Activated CD8-positive, alpha-beta memory T cell treated with anti-CD3 and anti-CD28 coated beads, Interleukin-2, amount 10 ng/mL, durations not matched to agents 7 days and 5 days (primary cell): Measurements from ENCODE around the gene ME3. TPM values are rescaled to one million over a fixed set of nuclear protein-coding genes. Genes with fewer than 3 reads are reported as not detected.
"Not testable (repeated sequence)": the region's sequence is repeated elsewhere in the genome, so short reads cannot be mapped to it uniquely, and the experiment has no call there.

Experiments
- ATAC-seq: fragments of 150-1000 bp; cut with Tn5 transposase; one replicate; pipeline ENCODE4 v1.10.0; 2021; ENCODE audit warnings: moderate library complexity
- CTCF ChIA-PET: fragments of 350-600 bp; sonication (Branson Sonifier 250); formaldehyde crosslinking; loops from one replicate; lab custom pipeline; 2021; ENCODE audit warnings: antibody characterized with exemption; lab: Charles Lee
- DNase-seq: peaks from one replicate; pipeline ENCODE4 v3.0.0-alpha.2; 2020
- H3K27ac Mint-ChIP-seq: one replicate; pipeline ENCODE4 v1.8.0; 2021; ENCODE audit warnings: mild to moderate bottlenecking, mixed read lengths
- H3K27me3 Mint-ChIP-seq: one replicate; pipeline ENCODE4 v1.8.0; 2021; ENCODE audit warnings: mixed read lengths
- H3K36me3 Mint-ChIP-seq: one replicate; pipeline ENCODE4 v1.8.0; 2021; ENCODE audit warnings: mild to moderate bottlenecking, mixed read lengths
- H3K4me1 Mint-ChIP-seq: one replicate; pipeline ENCODE4 v1.8.0; 2021; ENCODE audit warnings: mixed read lengths
- H3K4me3 Mint-ChIP-seq: one replicate; pipeline ENCODE4 v1.8.0; 2021; ENCODE audit warnings: mild to moderate bottlenecking, moderate library complexity, mixed read lengths
- H3K9me3 Mint-ChIP-seq: one replicate; pipeline ENCODE4 v1.8.0; 2022; ENCODE audit warnings: low read depth, mixed read lengths
- total RNA-seq, 2 experiments: library from RNA; stranded (reverse); gene quantifications; one replicate each; pipeline ENCODE4 v1.2.3, GENCODE V29; 2021

The ME3 gene
- total RNA-seq, 2 experiments from 2014 or later, result 0.79 to 1.3 TPM

DNA sequence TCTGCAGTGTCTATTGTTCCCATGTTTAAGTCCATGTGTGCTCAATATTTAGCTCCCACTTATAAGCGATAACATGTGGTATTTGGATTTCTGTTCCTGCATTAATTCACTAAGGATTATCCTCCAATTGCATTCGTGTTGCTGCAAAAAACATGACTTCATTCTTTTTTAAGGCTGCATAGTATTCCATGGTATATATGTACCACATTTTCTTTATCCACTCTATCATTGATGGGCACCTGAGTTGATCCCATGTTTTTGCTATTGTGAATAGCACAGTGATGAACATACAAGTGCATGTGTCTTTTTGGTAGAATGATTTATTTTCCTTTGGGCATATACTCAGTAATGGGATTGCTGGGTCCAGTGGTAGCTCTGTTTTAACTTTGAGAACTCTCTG is 109.6 kb downstream of the ME3 start:
- H3K9me3 Mint-ChIP-seq, H3K4me1 Mint-ChIP-seq, CTCF ChIA-PET, H3K4me3 Mint-ChIP-seq, H3K36me3 Mint-ChIP-seq, ATAC-seq, H3K27ac Mint-ChIP-seq, DNase-seq: not testable (repeated sequence)
- peaks cover 26% of the 10 kb centered on the region for H3K27me3 Mint-ChIP-seq

DNA sequence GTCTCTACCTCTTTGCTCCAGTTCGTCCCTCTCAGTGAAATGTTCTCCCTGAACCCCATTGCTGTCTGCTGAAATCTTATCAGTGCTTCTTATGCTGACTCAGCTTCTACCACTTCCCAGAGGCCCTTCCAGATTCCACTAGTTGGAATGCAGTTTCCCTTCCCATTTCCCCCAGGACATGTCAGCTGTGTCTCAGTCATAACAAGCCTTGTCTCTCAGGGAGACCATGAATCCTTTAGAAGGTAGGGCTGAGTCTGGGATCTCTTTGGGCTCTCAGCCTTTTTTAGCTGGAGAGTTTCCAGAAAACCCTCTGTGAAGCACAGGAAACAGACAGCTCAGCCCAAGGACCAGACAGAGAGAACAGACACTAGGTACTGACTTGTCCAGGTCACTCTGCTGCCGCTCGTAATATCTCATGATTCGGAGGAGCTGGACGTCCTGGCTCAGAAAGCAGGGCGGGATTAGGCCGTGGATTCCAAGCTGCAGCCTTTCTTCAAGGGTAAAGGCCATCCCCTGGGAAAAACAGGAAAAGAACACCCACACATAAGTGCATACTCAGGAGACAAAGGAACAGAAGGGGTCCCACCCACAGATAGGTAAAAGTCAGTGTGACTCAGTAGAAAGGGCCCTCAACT is 113.0 kb downstream of the ME3 start:
- no peak overlapping the region for H3K27ac Mint-ChIP-seq
- no peak for ATAC-seq
- H3K4me1 Mint-ChIP-seq, result no peaks in the 10 kb centered on the region
- CTCF ChIA-PET, result no interaction called here
- H3K9me3 Mint-ChIP-seq, result peaks cover 4% of the 10 kb centered on the region
- no peaks in the 10 kb centered on the region for H3K36me3 Mint-ChIP-seq
- peaks cover 14% of the 10 kb centered on the region for H3K27me3 Mint-ChIP-seq
- no peak overlapping the region for H3K4me3 Mint-ChIP-seq
- no peak for DNase-seq

DNA sequence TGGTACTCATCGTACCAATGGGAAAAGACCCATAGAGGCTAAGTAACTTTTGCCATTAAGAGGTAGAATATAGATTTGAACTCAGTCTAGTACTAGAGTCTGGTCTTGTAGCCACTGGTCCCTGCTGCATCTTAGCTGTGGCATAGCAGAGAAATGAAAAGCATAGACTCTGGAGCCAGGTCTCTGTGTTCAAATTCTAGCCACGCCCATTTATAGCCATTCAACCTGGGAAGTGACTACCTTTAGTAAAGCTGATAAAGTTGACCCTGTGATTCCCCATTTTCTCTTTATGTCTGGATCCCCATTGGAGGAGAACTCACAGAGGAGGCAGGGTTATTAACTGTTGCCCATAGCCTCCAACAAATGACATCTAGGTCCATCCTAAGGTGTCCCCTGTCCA is 113.6 kb downstream of the ME3 start:
- no peak for ATAC-seq
- CTCF ChIA-PET, result no interaction called here
- Mint-ChIP-seq H3K27me3 (peaks cover 13% of the 10 kb centered on the region), H3K4me1 (no peaks in the 10 kb centered on the region), H3K27ac (no peak overlapping the region), H3K36me3 (no peaks in the 10 kb centered on the region), H3K4me3 (no peak overlapping the region), H3K9me3 (peaks cover 4% of the 10 kb centered on the region)
- DNase-seq, result no peak

DNA sequence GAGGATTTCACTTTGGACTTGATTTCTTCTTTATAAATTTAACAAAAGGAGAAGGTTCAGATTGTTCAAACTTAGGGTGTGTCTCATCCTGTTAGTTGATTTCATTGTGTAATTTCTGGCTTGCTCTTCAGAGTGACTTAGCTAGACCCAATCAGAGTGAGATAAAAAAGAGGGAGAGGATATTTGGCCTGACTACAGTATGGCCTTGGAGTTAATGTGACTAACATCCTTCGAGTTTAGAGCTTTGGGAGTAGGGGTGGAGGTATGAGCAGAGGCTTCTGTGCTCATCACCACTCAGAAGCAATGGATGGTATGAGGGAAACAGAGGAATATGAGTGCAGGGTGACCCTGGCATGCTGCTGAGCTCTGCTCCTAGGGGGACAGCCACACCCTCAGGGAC is 114.2 kb downstream of the ME3 start:
- peaks cover 4% of the 10 kb centered on the region for H3K9me3 Mint-ChIP-seq
- no peaks in the 10 kb centered on the region for H3K4me1 Mint-ChIP-seq
- ATAC-seq (no peak), DNase-seq (no peak)
- peaks cover 7% of the 10 kb centered on the region for H3K27me3 Mint-ChIP-seq
- no peak overlapping the region for H3K27ac Mint-ChIP-seq
- H3K4me3 Mint-ChIP-seq, result no peak overlapping the region
- H3K36me3 Mint-ChIP-seq, result no peaks in the 10 kb centered on the region
- CTCF ChIA-PET, result no interaction called here

DNA sequence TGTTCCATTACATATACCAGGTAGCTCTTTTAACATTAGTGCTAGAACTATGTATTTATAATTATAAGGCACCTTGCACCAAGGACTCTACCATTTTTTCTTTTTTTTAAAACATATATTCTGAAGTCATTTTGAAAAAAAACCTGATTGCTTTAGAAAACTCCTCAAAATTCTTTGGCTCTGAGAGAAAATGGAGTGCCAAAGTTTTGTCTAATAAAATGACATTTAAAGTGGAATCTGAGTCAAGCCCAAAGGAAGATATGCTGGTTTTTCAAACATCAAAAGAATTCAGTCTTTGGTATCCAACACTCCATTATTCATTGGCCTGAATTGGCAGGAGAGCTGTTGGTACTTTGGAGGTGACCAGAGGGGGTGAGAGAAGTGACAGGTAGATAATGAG is 116.5 kb downstream of the ME3 start:
- CTCF ChIA-PET, result interaction anchor here (1.0 kb wide), 1 partner anchor 37 kb away, joined by 3 read pairs; no protein-coding TSS in a partner anchor
- Mint-ChIP-seq H3K27me3 (peaks cover 2% of the 10 kb centered on the region), H3K27ac (no peak overlapping the region), H3K4me3 (no peak overlapping the region), H3K4me1 (peaks cover 3% of the 10 kb centered on the region), H3K36me3 (no peaks in the 10 kb centered on the region), H3K9me3 (no peaks in the 10 kb centered on the region)
- DNase-seq, result no peak
- no peak for ATAC-seq

DNA sequence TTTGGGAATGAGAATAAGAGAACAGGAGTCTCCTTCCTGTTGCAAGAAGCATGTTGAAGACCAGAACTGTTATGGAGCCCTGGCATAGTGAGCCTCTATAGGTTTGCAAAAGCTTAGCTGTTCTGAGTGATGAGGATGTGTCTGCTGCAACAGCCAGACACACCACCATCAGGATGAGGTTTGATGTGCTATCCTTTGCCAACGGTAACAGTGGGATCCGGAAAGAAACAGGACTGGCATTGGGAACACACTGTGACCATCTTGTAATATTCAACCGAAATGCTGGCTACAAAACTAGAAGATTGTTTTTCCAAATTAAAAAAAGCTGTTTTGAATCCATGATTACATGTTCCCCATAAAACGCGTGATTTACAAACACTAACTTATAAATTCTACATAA is 117.0 kb downstream of the ME3 start:
- Mint-ChIP-seq H3K36me3 (no peaks in the 10 kb centered on the region), H3K4me3 (no peak overlapping the region), H3K9me3 (no peaks in the 10 kb centered on the region), H3K27me3 (peaks cover 2% of the 10 kb centered on the region), H3K4me1 (peaks cover 3% of the 10 kb centered on the region), H3K27ac (no peak overlapping the region)
- CTCF ChIA-PET, result no interaction called here
- DNase-seq (no peak), ATAC-seq (no peak)

DNA sequence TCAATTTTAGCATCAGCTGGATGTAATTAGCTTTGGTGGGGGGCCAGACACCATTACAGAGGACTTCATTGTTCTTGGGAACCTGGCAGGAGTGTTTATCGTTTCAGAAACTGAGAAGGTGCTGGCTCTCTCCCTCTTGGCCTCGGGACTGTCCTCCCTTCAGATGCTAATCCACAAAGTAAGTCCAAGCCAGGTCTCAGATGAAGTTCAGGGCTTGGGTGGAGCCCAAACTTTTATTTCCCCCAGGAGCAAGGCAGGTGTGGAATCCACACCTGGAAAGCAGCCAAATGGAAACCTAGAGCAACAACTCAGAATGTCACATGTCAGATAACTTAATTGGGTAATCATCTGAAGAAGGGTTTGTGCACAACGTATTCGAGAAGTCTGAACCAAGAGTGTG is 119.2 kb downstream of the ME3 start:
- no peak for DNase-seq
- H3K27ac Mint-ChIP-seq, result no peak overlapping the region
- peaks cover 5% of the 10 kb centered on the region for H3K27me3 Mint-ChIP-seq
- no peaks in the 10 kb centered on the region for H3K9me3 Mint-ChIP-seq
- H3K4me1 Mint-ChIP-seq, result peaks cover 3% of the 10 kb centered on the region
- no peak for ATAC-seq
- no peak overlapping the region for H3K4me3 Mint-ChIP-seq
- H3K36me3 Mint-ChIP-seq, result no peaks in the 10 kb centered on the region
- CTCF ChIA-PET, result no interaction called here

DNA sequence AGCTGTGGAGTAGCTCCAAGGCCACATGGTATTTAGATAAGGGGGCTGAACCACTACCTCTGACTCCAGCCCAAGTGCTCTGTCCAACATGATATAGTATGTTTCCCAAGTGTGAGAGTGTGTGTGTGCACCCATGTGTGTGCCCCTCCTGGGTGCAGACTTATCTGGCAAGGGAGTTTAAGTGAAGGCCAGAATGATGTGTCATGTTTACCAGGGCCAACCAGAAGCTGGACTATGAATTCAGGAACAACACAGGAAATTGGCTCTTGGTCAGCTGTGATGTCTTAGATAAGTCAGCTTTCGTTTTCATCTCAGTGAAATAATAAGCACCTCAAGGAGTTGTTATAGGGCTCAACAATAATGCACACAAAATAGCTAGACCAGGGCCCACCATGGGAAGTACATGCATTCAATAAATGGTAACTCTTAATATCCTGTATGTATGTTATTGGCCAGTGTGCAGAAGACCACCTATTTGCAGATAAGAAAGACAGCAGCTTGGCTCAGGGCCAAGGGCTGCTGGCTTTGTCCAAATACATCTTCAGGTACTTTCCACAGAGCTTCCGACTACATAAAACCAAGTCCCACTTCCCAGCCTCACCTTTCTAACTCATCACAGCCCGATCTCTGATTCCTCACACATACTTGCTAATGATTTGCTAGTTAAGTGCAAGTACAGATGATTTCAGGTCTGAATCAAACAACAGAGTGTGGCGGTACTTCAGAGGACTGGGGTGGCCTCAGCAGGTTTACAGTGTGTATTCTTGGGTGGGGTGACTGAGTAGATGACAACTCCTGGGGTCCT is 120.9 kb downstream of the ME3 start:
- CTCF ChIA-PET, result no interaction called here

DNA sequence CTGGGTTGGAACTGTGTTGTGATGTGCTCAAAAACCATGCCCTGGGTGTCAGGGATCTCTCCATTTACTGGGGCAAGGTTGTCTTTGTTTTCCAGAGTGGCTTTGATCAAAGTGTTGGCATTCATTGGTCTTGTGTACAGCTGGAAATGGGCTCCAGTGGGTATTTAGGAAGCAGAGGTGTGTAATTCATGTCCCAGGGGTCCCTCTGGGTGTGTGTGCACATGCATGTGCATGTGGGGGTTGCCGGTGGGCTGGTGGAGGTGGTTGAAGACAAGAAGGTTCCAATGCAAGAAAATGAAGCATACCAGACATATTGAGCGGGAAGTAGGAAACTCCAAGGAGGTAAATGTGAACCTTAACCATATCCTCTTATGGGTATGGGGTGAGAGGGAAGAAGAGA is 121.7 kb downstream of the ME3 start:
- Mint-ChIP-seq H3K36me3 (no peaks in the 10 kb centered on the region), H3K27me3 (peaks cover 5% of the 10 kb centered on the region), H3K4me1 (peaks cover 3% of the 10 kb centered on the region), H3K9me3 (no peaks in the 10 kb centered on the region), H3K4me3 (no peak overlapping the region), H3K27ac (no peak overlapping the region)
- CTCF ChIA-PET, result no interaction called here
- ATAC-seq (no peak), DNase-seq (no peak)

More for the DNA sequence above, 120.9 kb downstream of the ME3 start:
- Mint-ChIP-seq H3K27ac (no peak overlapping the region), H3K4me3 (no peak overlapping the region), H3K4me1 (peaks cover 3% of the 10 kb centered on the region), H3K36me3 (no peaks in the 10 kb centered on the region), H3K9me3 (no peaks in the 10 kb centered on the region), H3K27me3 (peaks cover 5% of the 10 kb centered on the region)
- ATAC-seq (no peak), DNase-seq (no peak)

DNA sequence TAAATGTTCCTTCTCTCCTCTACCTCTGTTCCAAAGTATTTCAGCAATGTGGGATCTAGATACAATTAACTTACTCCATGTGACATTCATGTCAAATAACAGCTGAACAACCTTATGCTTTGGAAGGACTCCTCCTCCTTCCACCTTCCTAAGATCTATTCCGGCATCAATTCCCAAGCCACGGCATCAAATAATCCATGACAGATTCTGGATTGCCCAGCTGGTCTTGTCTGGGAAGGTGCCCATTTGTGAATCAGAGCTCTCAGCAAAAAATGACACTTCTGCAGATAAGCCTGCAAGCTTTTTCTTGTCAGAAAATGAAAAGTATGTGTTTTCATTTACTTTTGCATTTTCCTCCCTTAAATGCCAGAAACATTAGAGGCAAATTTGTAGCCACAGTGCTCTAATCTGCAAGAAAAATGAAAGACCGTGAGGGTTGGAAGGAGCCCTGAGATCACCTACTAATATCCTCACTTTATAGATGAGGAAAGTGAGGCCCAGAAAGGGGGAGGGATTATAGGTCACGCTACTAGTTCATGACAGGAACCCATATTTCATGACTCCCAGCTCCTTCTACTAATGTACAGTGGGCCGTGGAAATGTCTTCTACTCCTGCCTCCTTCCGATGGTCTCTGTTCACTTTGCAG is 124.0 kb downstream of the ME3 start:
- Mint-ChIP-seq H3K27ac (no peak overlapping the region), H3K36me3 (no peaks in the 10 kb centered on the region), H3K4me1 (peaks cover 3% of the 10 kb centered on the region), H3K27me3 (peaks cover 15% of the 10 kb centered on the region), H3K4me3 (no peak overlapping the region), H3K9me3 (no peaks in the 10 kb centered on the region)
- ATAC-seq (no peak), DNase-seq (no peak)
- CTCF ChIA-PET, result interaction anchor here (0.5 kb wide), 1 partner anchor 99 kb away, joined by 3 read pairs; no protein-coding TSS in a partner anchor

DNA sequence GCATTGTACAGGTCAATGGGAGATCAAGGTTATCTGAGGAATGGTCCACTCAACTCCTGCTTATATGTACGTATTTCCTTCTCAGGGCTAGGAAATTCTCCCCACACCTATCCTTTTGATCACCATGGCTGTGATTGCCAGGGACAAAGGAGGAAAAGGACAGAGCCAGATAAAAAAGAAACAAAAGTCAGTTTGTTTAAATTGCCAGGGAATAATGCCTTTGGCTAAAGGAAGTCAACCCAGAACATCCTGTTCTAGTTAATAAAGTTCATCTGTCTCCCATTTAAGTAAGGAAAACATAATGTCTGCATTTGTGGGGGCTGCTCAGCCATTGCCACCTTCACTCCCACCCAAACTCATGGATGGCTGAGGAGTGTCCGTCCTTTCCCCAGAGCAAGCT is 124.7 kb downstream of the ME3 start:
- CTCF ChIA-PET, result interaction anchor here (0.5 kb wide), 1 partner anchor 99 kb away, joined by 3 read pairs; no protein-coding TSS in a partner anchor
- no peaks in the 10 kb centered on the region for H3K36me3 Mint-ChIP-seq
- H3K9me3 Mint-ChIP-seq, result no peaks in the 10 kb centered on the region

DNA sequence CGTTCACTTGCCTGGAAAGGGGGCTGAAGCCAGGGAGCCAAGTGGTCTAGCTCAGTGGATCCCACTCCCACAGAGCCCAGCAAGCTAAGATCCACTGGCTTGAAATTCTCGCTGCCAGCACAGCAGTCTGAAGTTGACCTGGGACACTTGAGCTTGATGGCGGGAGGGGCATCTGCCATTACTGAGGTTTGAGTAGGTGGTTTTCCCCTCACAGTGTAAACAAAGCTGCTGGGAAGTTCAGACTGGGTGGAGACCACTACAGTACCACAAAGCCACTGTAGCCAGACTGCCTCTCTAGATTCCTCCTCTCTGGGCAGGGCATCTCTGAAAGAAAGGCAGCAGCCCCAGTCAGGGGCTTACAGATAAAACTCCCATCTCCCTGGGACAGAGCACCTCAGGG is 131.1 kb downstream of the ME3 start:
- H3K27ac Mint-ChIP-seq, ATAC-seq, H3K36me3 Mint-ChIP-seq, H3K4me3 Mint-ChIP-seq, H3K4me1 Mint-ChIP-seq, DNase-seq, H3K9me3 Mint-ChIP-seq: not testable (repeated sequence)
- CTCF ChIA-PET, result interaction anchor here (0.9 kb wide), 1 partner anchor 84 kb away, joined by 3 read pairs; no protein-coding TSS in a partner anchor
- peaks cover 23% of the 10 kb centered on the region for H3K27me3 Mint-ChIP-seq

More for the DNA sequence above, 124.7 kb downstream of the ME3 start:
- DNase-seq (no peak), ATAC-seq (no peak)
- H3K4me3 Mint-ChIP-seq, result no peak overlapping the region
- peaks cover 3% of the 10 kb centered on the region for H3K4me1 Mint-ChIP-seq
- peaks cover 19% of the 10 kb centered on the region for H3K27me3 Mint-ChIP-seq
- H3K27ac Mint-ChIP-seq, result no peak overlapping the region

DNA sequence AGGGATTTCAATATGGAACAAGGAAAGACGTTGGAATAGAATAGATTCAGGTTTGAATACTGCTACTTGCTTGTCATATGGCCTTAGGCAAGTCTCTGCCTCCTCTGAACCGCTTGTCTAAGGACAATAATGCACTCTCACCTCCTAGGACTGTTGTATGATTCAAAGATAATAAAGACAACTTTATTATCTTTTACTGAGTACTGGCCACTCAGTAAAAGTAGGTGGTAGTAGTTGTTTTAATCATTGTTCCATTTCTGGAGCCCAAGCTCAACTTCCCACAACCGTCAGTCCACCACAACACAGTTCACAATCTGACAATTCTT is 134.2 kb downstream of the ME3 start:
- CTCF ChIA-PET, result no interaction called here
- no peaks in the 10 kb centered on the region for H3K4me1 Mint-ChIP-seq
- no peak overlapping the region for H3K4me3 Mint-ChIP-seq
- H3K27me3 Mint-ChIP-seq, result peaks cover 15% of the 10 kb centered on the region
- ATAC-seq, result no peak
- H3K27ac Mint-ChIP-seq, result no peak overlapping the region
- no peak for DNase-seq
- no peaks in the 10 kb centered on the region for H3K9me3 Mint-ChIP-seq
- H3K36me3 Mint-ChIP-seq, result no peaks in the 10 kb centered on the region
